Measurements from ENCODE around the gene HSPA14.
"Not testable (repeated sequence)": the region's sequence is repeated elsewhere in the genome, so short reads cannot be mapped to it uniquely, and the experiment has no call there.

Gene HSPA14

GRCh38 chr10:14889318-14889717 lies 51.2 kb downstream of the HSPA14 start:
- DNase-seq (ENCODE audit: low read depth) = no peak

DNA sequence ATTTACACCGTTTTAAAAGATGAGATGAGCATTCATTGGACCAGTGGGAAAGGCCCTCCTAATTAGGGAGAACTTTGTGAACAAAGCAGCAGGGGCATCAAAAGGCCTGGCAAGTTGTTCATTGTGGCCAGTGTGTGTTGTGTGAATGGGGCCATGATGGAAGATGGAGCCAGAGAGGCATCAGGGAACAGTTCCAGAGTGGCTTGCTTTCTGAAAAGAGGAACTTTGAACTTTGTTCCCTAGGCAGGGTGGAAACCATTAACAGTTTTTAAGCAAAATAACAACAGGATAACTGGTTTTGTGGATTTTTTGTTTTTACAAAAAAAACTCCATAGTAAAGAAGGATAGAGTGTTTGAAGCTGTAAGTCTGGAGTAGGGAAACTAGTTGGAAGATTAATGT lies 53.0 kb downstream of the HSPA14 start:
- no peak for DNase-seq (ENCODE audit: low read depth)

- peak; percentile 3 for DNase-seq (ENCODE audit: low read depth)
Measured at GRCh38 chr10:14904316-14904732, 66.2 kb downstream of the HSPA14 start.

DNA sequence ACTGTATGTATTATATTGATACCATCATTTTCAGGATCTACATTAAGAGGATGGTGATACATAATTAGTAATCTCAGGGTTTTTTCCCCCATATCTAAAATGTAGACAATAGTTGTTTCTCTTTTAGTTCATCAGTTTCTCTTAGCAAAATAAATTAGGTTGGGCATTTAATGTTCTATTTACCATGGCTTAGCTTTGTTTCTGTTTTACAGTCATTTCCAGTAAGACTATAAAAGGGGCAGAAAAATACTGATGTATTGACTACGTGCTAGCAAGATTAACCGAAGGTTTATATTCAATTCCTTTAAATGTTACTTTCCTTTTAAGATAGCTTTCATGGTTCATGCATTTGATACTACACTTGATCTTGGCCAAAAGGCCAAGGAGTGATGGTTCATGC lies 66.8 kb downstream of the HSPA14 start:
- DNase-seq (ENCODE audit: low read depth) = no peak

DNA sequence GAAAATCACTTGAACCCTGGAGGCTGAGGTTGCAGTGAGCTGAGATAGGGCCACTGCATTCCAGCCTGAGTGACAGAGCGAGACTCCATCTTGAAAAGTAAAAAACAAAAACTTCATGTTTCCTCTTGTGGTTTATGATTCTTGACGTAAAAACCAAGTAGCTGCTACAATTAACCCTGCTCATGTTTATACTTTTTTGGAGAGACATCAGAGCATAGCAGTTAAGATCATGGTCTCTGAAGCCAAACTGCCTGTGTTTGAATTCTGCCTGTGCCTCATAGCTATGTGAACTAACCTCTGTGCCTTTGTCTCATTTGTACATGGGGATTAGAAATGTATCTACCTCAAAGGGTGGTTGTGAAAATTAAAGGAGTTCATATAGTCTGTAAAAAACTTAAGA lies 67.8 kb downstream of the HSPA14 start:
- DNase-seq (ENCODE audit: low read depth) = no peak

DNA sequence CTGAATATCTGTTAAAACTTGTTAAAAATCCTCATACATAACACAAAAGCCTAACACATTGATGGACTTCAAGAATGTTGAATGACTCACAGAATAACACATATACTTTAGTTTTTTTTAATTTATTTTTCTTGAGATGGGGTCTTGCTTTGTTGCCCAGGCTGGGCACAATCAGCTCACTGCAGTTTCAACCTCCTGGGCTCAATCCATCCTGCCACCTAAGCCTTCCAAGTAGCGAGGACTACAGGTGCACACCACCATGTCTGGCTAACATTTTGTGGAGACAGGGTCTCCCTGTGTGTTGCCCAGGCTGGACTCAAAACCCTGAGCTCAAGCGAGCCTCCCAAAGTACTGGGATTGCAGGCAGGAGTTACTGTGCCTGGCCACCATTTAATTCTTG lies 68.7 kb downstream of the HSPA14 start:
- DNase-seq (ENCODE audit: low read depth) = no peak

GRCh38 chr10:14907591-14907990 lies 69.5 kb downstream of the HSPA14 start:
- DNase-seq (ENCODE audit: low read depth) = not testable (repeated sequence)

- no peak for DNase-seq (ENCODE audit: low read depth)
Measured at GRCh38 chr10:14909101-14909500, 71.0 kb downstream of the HSPA14 start.

- DNase-seq (ENCODE audit: low read depth) = no peak
Measured at GRCh38 chr10:14910953-14911352, 72.8 kb downstream of the HSPA14 start.

DNA sequence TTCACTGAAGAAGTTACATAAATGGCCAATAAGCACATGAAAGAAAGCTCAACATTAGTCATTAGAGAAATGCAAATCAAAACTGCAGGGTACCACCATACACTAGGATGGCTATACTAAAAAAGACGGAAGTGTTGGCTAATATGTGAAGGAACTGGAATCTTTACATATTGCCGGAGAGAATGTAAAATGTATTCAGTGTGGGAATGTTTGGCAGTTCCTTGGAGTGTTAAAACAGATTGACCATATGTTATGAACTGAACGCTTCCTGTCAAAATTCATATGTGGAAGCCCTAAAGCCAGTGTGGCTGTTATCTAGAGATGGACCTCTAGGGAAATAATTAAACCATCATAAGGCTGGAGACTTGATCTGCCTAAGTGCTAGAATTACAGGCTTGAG lies 73.7 kb downstream of the HSPA14 start:
- no peak for DNase-seq (ENCODE audit: low read depth)

DNA sequence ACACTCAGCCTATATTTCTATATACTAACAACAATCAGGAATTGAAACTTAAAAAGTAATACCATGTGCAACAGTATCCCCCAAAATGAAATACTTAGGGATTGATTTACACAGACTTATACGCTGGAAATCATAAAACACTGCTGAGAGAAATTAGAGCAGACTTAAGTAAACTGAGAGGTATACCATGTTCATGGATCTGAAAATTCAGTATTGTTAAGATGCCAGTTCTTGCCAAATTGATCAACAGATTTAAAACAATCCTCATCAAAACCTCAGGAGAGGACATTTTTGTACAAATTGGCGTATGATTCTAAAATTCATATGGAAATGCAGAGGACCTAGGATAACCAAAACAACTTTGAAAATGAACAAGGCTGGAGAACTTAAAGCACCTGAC lies 78.5 kb downstream of the HSPA14 start:
- DNase-seq (ENCODE audit: low read depth) = no peak

DNA sequence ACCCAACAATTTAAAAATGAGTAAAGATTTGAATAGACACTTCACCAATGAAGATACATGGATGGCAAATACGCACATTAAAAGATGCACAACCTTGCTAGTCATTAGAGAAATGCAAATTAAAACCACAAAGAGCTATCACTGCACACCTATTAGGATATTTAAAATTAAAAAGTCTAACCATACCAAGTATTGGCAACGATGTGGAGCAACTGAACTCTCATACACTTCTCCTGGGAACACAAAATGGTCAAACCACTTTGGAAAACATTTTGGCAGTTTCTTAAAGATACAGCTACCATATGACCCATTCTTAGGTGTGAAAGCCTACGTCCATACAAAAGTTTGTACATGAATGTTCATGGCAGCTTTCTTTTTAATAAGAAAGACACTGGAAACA lies 79.7 kb downstream of the HSPA14 start:
- DNase-seq (ENCODE audit: low read depth) = no peak

DNA sequence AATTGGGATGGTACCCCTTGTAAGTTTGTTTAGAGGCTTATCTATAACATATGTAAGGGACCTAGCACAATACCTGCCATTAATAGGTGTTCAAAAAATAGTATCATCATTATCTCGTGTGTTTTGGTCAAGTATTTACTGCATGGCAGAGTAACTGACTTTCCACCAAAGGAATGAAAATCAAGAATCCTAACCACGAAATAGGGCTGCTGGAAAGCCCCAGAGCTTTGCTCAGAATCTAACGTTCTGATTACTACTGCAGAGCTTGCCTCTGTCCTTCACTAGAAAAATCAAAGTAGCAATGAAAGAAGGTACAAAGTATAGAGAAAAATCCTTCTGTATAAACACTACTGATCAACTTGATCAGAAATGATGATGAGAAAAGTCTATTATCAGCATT lies 80.9 kb downstream of the HSPA14 start:
- no peak for DNase-seq (ENCODE audit: low read depth)
